MCF 10A (cell line): ENCODE data around the gene GRAMD4. TPM values are rescaled to one million over a fixed set of nuclear protein-coding genes. Genes with fewer than 3 reads are reported as not detected.

Experiments
- BruUV-seq: library from RNA; stranded (reverse); fragments of 400-500 nt; replicated peaks from 2 replicates; lab custom pipeline; 2021; lab: Mats Ljungman, UMichigan
- CTCF ChIA-PET: fragments of 300-600 bp; sonication (Branson Sonifier 250); formaldehyde crosslinking; extraction: SDS; loops from one replicate; lab custom pipeline; 2021; ENCODE audit warnings: antibody characterized with exemption, inconsistent platforms; lab: Yijun Ruan, JAX
- POLR2A ChIA-PET: fragments of 300-600, 350-650 bp; sonication (Branson Sonifier 250); formaldehyde crosslinking; extraction: SDS; loops from one replicate; lab custom pipeline; 2020; ENCODE audit warnings: antibody characterized with exemption, inconsistent platforms; lab: Yijun Ruan, JAX
- DNase-seq: peaks from one replicate; pipeline ENCODE4 v3.0.0-alpha.2; 2018; ENCODE audit not compliant: unreplicated experiment
- H3K27ac Mint-ChIP-seq: one replicate; pipeline ENCODE4 v1.8.0; 2022; ENCODE audit warnings: mild to moderate bottlenecking, low read depth, mixed read lengths; ENCODE audit not compliant: unreplicated experiment
- H3K27me3 Mint-ChIP-seq: one replicate; pipeline ENCODE4 v1.8.0; 2022; ENCODE audit warnings: mixed read lengths; ENCODE audit not compliant: insufficient read depth, unreplicated experiment
- H3K36me3 Mint-ChIP-seq: one replicate; pipeline ENCODE4 v1.8.0; 2022; ENCODE audit warnings: mild to moderate bottlenecking, moderate library complexity, mixed read lengths; ENCODE audit not compliant: insufficient read depth, unreplicated experiment
- H3K4me1 Mint-ChIP-seq: one replicate; pipeline ENCODE4 v1.8.0; 2022; ENCODE audit warnings: mixed read lengths; ENCODE audit not compliant: insufficient read depth, unreplicated experiment
- H3K4me3 Mint-ChIP-seq: one replicate; pipeline ENCODE4 v1.8.0; 2022; ENCODE audit warnings: mild to moderate bottlenecking, moderate library complexity, mixed read lengths; ENCODE audit not compliant: unreplicated experiment
- H3K9me3 Mint-ChIP-seq: one replicate; pipeline ENCODE4 v1.8.0; 2022; ENCODE audit warnings: mixed read lengths; ENCODE audit not compliant: unreplicated experiment
- CTCF ChIP-seq: fragments of 200-600 bp; IDR thresholded peaks from one replicate; pipeline ENCODE4 v1.8.0; 2022; ENCODE audit warnings: antibody characterized with exemption, mild to moderate bottlenecking; ENCODE audit not compliant: unreplicated experiment
- intact Hi-C: fragments of 100-400 bp; cut with micrococcal nuclease; formaldehyde crosslinking; loops from 2 replicates; pipeline ENCODE4 v1.14.1; 2022
- total RNA-seq: library from RNA; stranded (reverse); gene quantifications from 2 replicates; pipeline ENCODE4 v1.2.3, GENCODE V29; 2022

GRAMD4 gene
- total RNA-seq, 1 experiment from 2014 or later = 15.6 TPM

GRCh38 chr22:46596032-46596441, 24.1 kb upstream of the GRAMD4 start:
- POLR2A ChIA-PET = interaction anchor here (0.6 kb wide), 1 partner anchor 61 kb away, joined by 3 read pairs; no protein-coding TSS in a partner anchor

GRCh38 chr22:46596819-46597218, 23.4 kb upstream of the GRAMD4 start:
- TF ChIP-seq CTCF = no peak
- ChIA-PET CTCF (no interaction called here), POLR2A (no interaction called here)
- no TSS peak for BruUV-seq
- Mint-ChIP-seq H3K36me3 (no peaks in the 10 kb centered on the region), H3K4me3 (no peak overlapping the region), H3K27ac (no peak overlapping the region), H3K9me3 (no peaks in the 10 kb centered on the region), H3K4me1 (no peaks in the 10 kb centered on the region), H3K27me3 (no peaks in the 10 kb centered on the region)
- DNase-seq = no peak
- intact Hi-C loops = no loop called here

More at GRCh38 chr22:46596032-46596441, 24.1 kb upstream of the GRAMD4 start:
- no peaks in the 10 kb centered on the region for H3K36me3 Mint-ChIP-seq
- H3K9me3 Mint-ChIP-seq = no peaks in the 10 kb centered on the region
- no peaks in the 10 kb centered on the region for H3K4me1 Mint-ChIP-seq
- no peak overlapping the region for H3K4me3 Mint-ChIP-seq
- no peak overlapping the region for H3K27ac Mint-ChIP-seq
- CTCF ChIA-PET = interaction anchor here (0.6 to 0.7 kb wide), 2 partner anchors 28 to 97 kb away, joined by 3 to 4 read pairs; no protein-coding TSS in a partner anchor
- no peak for TF ChIP-seq CTCF
- intact Hi-C loops = no loop called here
- BruUV-seq = no TSS peak
- H3K27me3 Mint-ChIP-seq = no peaks in the 10 kb centered on the region
- DNase-seq = no peak

- intact Hi-C loops = no loop called here
- no TSS peak for BruUV-seq
- H3K27ac Mint-ChIP-seq = no peak overlapping the region
- H3K36me3 Mint-ChIP-seq = no peaks in the 10 kb centered on the region
- CTCF ChIA-PET = interaction anchor here (1.8 kb wide), 1 partner anchor 13 kb away, joined by 4 read pairs; no protein-coding TSS in a partner anchor
- H3K4me1 Mint-ChIP-seq = no peaks in the 10 kb centered on the region
- POLR2A ChIA-PET = no interaction called here
- no peak overlapping the region for H3K4me3 Mint-ChIP-seq
- no peaks in the 10 kb centered on the region for H3K9me3 Mint-ChIP-seq
- H3K27me3 Mint-ChIP-seq = no peaks in the 10 kb centered on the region
- TF ChIP-seq CTCF = no peak
- DNase-seq = no peak
Measured at GRCh38 chr22:46598224-46598623, 22.0 kb upstream of the GRAMD4 start.

DNA sequence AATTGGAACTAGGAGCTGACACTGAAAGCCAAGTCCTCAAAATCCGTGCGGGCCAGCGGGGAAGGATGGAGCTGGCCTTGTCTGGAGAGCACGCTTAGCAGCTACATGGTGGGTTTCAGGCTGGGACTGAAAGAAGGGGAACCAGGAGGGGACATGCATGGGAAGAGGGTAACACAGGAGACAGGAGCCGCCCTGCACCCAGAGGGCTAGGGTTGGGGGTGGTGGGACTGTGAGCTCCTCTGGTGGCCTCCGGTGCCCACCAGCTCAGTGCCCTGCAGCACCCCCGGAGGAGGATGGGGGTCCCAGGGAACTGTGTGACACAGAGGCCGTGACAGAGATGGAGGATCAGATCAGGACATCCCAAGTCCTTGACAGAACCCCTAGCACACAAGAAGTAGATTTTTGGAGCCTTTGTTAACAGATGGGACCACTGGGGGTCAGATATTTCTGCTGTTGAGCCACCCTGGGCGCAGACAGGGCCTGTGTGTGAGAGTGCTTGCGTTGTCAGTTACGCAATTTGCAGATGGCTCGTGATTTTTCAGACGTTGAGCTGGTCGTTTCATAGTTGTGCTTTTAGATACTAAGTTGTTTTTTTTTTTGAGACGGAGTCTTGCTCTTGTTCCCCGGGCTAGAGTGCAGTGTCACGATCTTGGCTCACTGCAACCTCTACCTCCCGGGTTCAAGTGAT, 21.3 kb upstream of the GRAMD4 start:
- intact Hi-C loops = no loop called here

More for the DNA sequence above, 21.3 kb upstream of the GRAMD4 start:
- DNase-seq = no peak
- no TSS peak for BruUV-seq
- no peaks in the 10 kb centered on the region for H3K9me3 Mint-ChIP-seq
- ChIA-PET CTCF (interaction anchor here (1.8 kb wide), 1 partner anchor 13 kb away, joined by 4 read pairs; no protein-coding TSS in a partner anchor), POLR2A (no interaction called here)
- H3K27ac Mint-ChIP-seq = no peak overlapping the region
- H3K4me1 Mint-ChIP-seq = no peaks in the 10 kb centered on the region
- H3K4me3 Mint-ChIP-seq = no peak overlapping the region
- TF ChIP-seq CTCF = no peak
- no peaks in the 10 kb centered on the region for H3K27me3 Mint-ChIP-seq
- no peaks in the 10 kb centered on the region for H3K36me3 Mint-ChIP-seq
